ENCODE results near the gene OLFML1.
A peak's percentile ranks its signal among the peaks of the same experiment; 100 is the strongest.

Gene OLFML1

GRCh38 chr11:7485186-7486097, at the start of gene OLFML1:
TSS of gene OLFML1 (plus strand) at chr11:7485506. CDS start at chr11:7485876, 370 bp downstream.
- no peak for DNase-seq (ENCODE audit: low spot score)

GRCh38 chr11:7436146-7436545, 49.2 kb upstream of the OLFML1 start:
- no peak for DNase-seq (ENCODE audit: low spot score)

GRCh38 chr11:7436657-7437056, 48.6 kb upstream of the OLFML1 start:
- no peak for DNase-seq (ENCODE audit: low spot score)

- no peak for DNase-seq (ENCODE audit: low spot score)
Measured at GRCh38 chr11:7437696-7438095, 47.6 kb upstream of the OLFML1 start.

- DNase-seq (ENCODE audit: low spot score) = no peak
Measured at GRCh38 chr11:7439746-7440320, 45.5 kb upstream of the OLFML1 start.

GRCh38 chr11:7442588-7443215, 42.6 kb upstream of the OLFML1 start:
- DNase-seq (ENCODE audit: low spot score) = peak; percentile 53

GRCh38 chr11:7444091-7444981, 41.0 kb upstream of the OLFML1 start:
- no peak for DNase-seq (ENCODE audit: low spot score)

- no peak for DNase-seq (ENCODE audit: low spot score)
Measured at GRCh38 chr11:7445564-7445963, 39.7 kb upstream of the OLFML1 start.

GRCh38 chr11:7448201-7448600, 37.1 kb upstream of the OLFML1 start:
- no peak for DNase-seq (ENCODE audit: low spot score)

- no peak for DNase-seq (ENCODE audit: low spot score)
Measured at GRCh38 chr11:7449211-7449840, 36.0 kb upstream of the OLFML1 start.

- DNase-seq (ENCODE audit: low spot score) = no peak
Measured at GRCh38 chr11:7449841-7450214, 35.5 kb upstream of the OLFML1 start.

GRCh38 chr11:7450836-7451235, 34.5 kb upstream of the OLFML1 start:
- no peak for DNase-seq (ENCODE audit: low spot score)

GRCh38 chr11:7451520-7451919, 33.8 kb upstream of the OLFML1 start:
- DNase-seq (ENCODE audit: low spot score) = no peak

- no peak for DNase-seq (ENCODE audit: low spot score)
Measured at GRCh38 chr11:7451952-7452494, 33.3 kb upstream of the OLFML1 start.

- no peak for DNase-seq (ENCODE audit: low spot score)
Measured at GRCh38 chr11:7454854-7455253, 30.5 kb upstream of the OLFML1 start.

- no peak for DNase-seq (ENCODE audit: low spot score)
Measured at GRCh38 chr11:7457211-7457610, 28.1 kb upstream of the OLFML1 start.

GRCh38 chr11:7462706-7463105, 22.6 kb upstream of the OLFML1 start:
- no peak for DNase-seq (ENCODE audit: low spot score)

GRCh38 chr11:7467652-7468051, 17.7 kb upstream of the OLFML1 start:
- no peak for DNase-seq (ENCODE audit: low spot score)

- no peak for DNase-seq (ENCODE audit: low spot score)
Measured at GRCh38 chr11:7469351-7469865, 15.9 kb upstream of the OLFML1 start.

GRCh38 chr11:7471071-7471470, 14.2 kb upstream of the OLFML1 start:
- no peak for DNase-seq (ENCODE audit: low spot score)

GRCh38 chr11:7473717-7474116, 11.6 kb upstream of the OLFML1 start:
- no peak for DNase-seq (ENCODE audit: low spot score)
